ENCODE measurements around the gene DNM3.

The DNM3 gene

GRCh38 chr1:171863531-171863930 is 22.2 kb downstream of the DNM3 start:
- Histone ChIP-seq H3K36me3 (ENCODE audit: control insufficient read depth in 5 of 5, insufficient read depth in 5 of 5, low read length in 5 of 5) (no peaks in the 10 kb centered on the region), H3K4me3 (ENCODE audit: low read depth in 1 of 5, low read length in 5 of 5) (no peak overlapping the region), H3K9me3 (ENCODE audit: control insufficient read depth in 5 of 5, low read length in 5 of 5) (no peaks in the 10 kb centered on the region), H3K27me3 (ENCODE audit: control insufficient read depth in 5 of 5, insufficient read depth in 4 of 5, low read length in 5 of 5) (no peaks in the 10 kb centered on the region), H3K9ac (ENCODE audit: low read length in 5 of 5) (no peak overlapping the region), H3K27ac (ENCODE audit: low read depth, low read length) (no peak overlapping the region), H3K4me1 (ENCODE audit: control insufficient read depth in 5 of 5, insufficient read depth in 5 of 5, low read length in 5 of 5) (peaks cover 0 to 7% (median 5%) of the 10 kb centered on the region in 5 donors)

DNA sequence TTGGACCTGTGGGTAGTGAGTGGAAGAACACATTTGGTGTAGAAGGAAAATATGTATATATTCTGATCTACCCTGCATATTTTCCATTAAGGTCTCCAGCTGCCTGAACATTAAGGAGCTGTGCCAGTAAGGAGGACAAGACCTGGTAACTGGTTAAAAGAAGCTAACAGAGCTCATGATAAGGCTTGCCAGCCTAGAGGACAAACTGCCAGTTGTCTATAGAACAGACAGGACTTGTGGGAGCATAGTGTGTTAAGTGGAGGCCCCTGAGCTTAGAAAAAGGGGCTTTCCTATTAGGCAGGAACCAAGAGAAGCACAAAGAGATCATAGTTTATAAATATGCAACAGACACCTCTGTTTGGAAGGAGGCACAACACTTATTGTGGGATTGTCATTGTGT is 23.0 kb downstream of the DNM3 start:
- no peaks in the 10 kb centered on the region for H3K27me3 ChIP-seq (ENCODE audit: control insufficient read depth in 5 of 5, insufficient read depth in 4 of 5, low read length in 5 of 5)
- H3K9ac ChIP-seq (ENCODE audit: low read length in 5 of 5), result no peak overlapping the region
- no peaks in the 10 kb centered on the region for H3K36me3 ChIP-seq (ENCODE audit: control insufficient read depth in 5 of 5, insufficient read depth in 5 of 5, low read length in 5 of 5)
- H3K4me1 ChIP-seq (ENCODE audit: control insufficient read depth in 5 of 5, insufficient read depth in 5 of 5, low read length in 5 of 5), result peaks cover 0 to 12% (median 5%) of the 10 kb centered on the region in 5 donors
- no peak overlapping the region for H3K4me3 ChIP-seq (ENCODE audit: low read depth in 1 of 5, low read length in 5 of 5)
- H3K9me3 ChIP-seq (ENCODE audit: control insufficient read depth in 5 of 5, low read length in 5 of 5), result no peaks in the 10 kb centered on the region
- H3K27ac ChIP-seq (ENCODE audit: low read depth, low read length), result no peak overlapping the region

DNA sequence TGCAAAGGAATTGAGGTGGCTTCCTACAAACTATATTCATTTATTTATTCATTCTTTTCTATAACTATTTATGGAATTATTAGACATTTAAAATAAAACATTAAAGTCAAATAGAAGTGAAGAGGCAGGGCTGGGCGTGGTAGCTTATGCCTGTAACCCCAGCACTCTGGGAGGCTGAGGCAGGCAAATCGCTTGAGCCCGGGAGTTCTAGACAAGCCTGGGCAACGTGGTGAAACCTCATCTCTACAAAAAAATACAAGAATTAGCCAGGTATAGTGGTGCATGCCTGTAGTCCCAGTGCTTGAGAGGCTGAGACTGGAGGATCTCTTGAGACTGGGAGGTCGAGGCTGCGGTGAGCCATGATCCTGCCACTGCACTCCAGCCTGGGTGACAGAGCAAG is 23.8 kb downstream of the DNM3 start:
- H3K36me3 ChIP-seq (ENCODE audit: control insufficient read depth in 5 of 5, insufficient read depth in 5 of 5, low read length in 5 of 5), result no peaks in the 10 kb centered on the region
- no peak overlapping the region for H3K27ac ChIP-seq (ENCODE audit: low read depth, low read length)
- H3K4me3 ChIP-seq (ENCODE audit: low read depth in 1 of 5, low read length in 5 of 5), result no peak overlapping the region
- H3K9ac ChIP-seq (ENCODE audit: low read length in 5 of 5), result no peak overlapping the region
- H3K4me1 ChIP-seq (ENCODE audit: control insufficient read depth in 5 of 5, insufficient read depth in 5 of 5, low read length in 5 of 5), result peaks cover 0 to 12% (median 5%) of the 10 kb centered on the region in 5 donors
- H3K9me3 ChIP-seq (ENCODE audit: control insufficient read depth in 5 of 5, low read length in 5 of 5), result no peaks in the 10 kb centered on the region
- no peaks in the 10 kb centered on the region for H3K27me3 ChIP-seq (ENCODE audit: control insufficient read depth in 5 of 5, insufficient read depth in 4 of 5, low read length in 5 of 5)

DNA sequence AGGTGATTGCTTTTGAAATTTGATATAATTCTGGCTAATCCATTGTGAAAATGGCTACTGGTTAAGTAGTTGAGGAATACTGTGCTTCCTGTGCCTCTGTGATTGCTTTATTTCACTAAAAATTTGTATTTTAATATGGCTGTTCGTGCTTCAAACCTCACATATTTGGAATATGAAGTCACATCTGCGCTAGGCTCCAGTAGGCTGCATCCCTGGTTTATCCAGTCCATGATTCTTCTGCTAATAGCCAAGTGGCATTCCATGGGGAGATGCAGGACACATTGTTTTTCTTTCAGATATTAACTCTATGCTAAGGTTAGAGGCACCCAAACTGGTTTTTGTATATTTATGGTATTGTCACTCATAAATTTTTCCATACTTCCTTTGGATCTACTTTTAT is 25.9 kb downstream of the DNM3 start:
- Histone ChIP-seq H3K4me3 (ENCODE audit: low read depth in 1 of 5, low read length in 5 of 5) (no peak overlapping the region), H3K27me3 (ENCODE audit: control insufficient read depth in 5 of 5, insufficient read depth in 4 of 5, low read length in 5 of 5) (no peaks in the 10 kb centered on the region), H3K36me3 (ENCODE audit: control insufficient read depth in 5 of 5, insufficient read depth in 5 of 5, low read length in 5 of 5) (no peaks in the 10 kb centered on the region), H3K9ac (ENCODE audit: low read length in 5 of 5) (no peak overlapping the region), H3K9me3 (ENCODE audit: control insufficient read depth in 5 of 5, low read length in 5 of 5) (no peaks in the 10 kb centered on the region), H3K4me1 (ENCODE audit: control insufficient read depth in 5 of 5, insufficient read depth in 5 of 5, low read length in 5 of 5) (peaks cover 0 to 12% (median 5%) of the 10 kb centered on the region in 5 donors), H3K27ac (ENCODE audit: low read depth, low read length) (no peak overlapping the region)

DNA sequence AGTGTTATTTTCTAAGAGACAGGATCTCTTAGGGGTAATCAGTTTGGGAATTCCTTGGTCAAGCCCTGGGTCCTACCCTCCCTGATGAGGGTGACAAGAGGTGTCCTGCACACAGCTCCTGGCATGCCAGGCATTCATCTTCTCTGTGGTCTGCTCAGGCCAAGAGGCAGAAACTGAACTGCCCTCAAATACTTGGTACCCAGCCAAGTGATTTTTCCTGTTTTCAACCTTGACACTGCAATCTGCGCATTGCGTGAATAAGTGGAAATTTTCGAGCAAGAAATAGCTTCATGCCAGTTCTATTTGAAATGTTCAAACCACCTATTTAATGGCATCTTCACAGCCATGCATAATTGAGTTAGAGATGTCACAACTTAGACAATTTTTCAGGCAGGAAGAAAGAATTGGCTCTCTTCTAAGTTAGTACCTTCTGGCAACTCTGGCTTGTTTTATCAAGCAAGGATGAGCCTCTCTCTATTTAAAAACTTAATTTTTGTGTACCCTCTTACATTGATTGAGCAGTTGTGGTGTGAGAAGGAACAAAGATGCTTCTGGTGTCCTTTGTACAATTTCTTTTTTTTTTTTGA is 27.0 kb downstream of the DNM3 start:
- Histone ChIP-seq H3K4me3 (ENCODE audit: low read depth in 1 of 5, low read length in 5 of 5) (no peak overlapping the region), H3K9ac (ENCODE audit: low read length in 5 of 5) (peak overlapping the region in 1 of 5 donors; percentile 18), H3K27me3 (ENCODE audit: control insufficient read depth in 5 of 5, insufficient read depth in 4 of 5, low read length in 5 of 5) (no peaks in the 10 kb centered on the region), H3K4me1 (ENCODE audit: control insufficient read depth in 5 of 5, insufficient read depth in 5 of 5, low read length in 5 of 5) (peaks cover 0 to 12% (median 5%) of the 10 kb centered on the region in 5 donors), H3K36me3 (ENCODE audit: control insufficient read depth in 5 of 5, insufficient read depth in 5 of 5, low read length in 5 of 5) (no peaks in the 10 kb centered on the region), H3K27ac (ENCODE audit: low read depth, low read length) (no peak overlapping the region), H3K9me3 (ENCODE audit: control insufficient read depth in 5 of 5, low read length in 5 of 5) (no peaks in the 10 kb centered on the region)

- Histone ChIP-seq H3K9ac (ENCODE audit: low read length in 5 of 5) (no peak overlapping the region), H3K4me1 (ENCODE audit: control insufficient read depth in 5 of 5, insufficient read depth in 5 of 5, low read length in 5 of 5) (peaks cover 0 to 13% (median 5%) of the 10 kb centered on the region in 5 donors), H3K27ac (ENCODE audit: low read depth, low read length) (no peak overlapping the region), H3K4me3 (ENCODE audit: low read depth in 1 of 5, low read length in 5 of 5) (no peak overlapping the region), H3K9me3 (ENCODE audit: control insufficient read depth in 5 of 5, low read length in 5 of 5) (no peaks in the 10 kb centered on the region), H3K36me3 (ENCODE audit: control insufficient read depth in 5 of 5, insufficient read depth in 5 of 5, low read length in 5 of 5) (no peaks in the 10 kb centered on the region), H3K27me3 (ENCODE audit: control insufficient read depth in 5 of 5, insufficient read depth in 4 of 5, low read length in 5 of 5) (no peaks in the 10 kb centered on the region)
These were observed 27.8 kb downstream of the DNM3 start for GRCh38 chr1:171869097-171869496.

GRCh38 chr1:171871848-171872247 is 30.6 kb downstream of the DNM3 start:
- Histone ChIP-seq H3K4me1 (ENCODE audit: control insufficient read depth in 5 of 5, insufficient read depth in 5 of 5, low read length in 5 of 5) (peaks cover 0 to 13% (median 5%) of the 10 kb centered on the region in 5 donors), H3K27ac (ENCODE audit: low read depth, low read length) (no peak overlapping the region), H3K27me3 (ENCODE audit: control insufficient read depth in 5 of 5, insufficient read depth in 4 of 5, low read length in 5 of 5) (no peaks in the 10 kb centered on the region), H3K9ac (ENCODE audit: low read length in 5 of 5) (no peak overlapping the region), H3K9me3 (ENCODE audit: control insufficient read depth in 5 of 5, low read length in 5 of 5) (no peaks in the 10 kb centered on the region), H3K36me3 (ENCODE audit: control insufficient read depth in 5 of 5, insufficient read depth in 5 of 5, low read length in 5 of 5) (no peaks in the 10 kb centered on the region), H3K4me3 (ENCODE audit: low read depth in 1 of 5, low read length in 5 of 5) (no peak overlapping the region)

DNA sequence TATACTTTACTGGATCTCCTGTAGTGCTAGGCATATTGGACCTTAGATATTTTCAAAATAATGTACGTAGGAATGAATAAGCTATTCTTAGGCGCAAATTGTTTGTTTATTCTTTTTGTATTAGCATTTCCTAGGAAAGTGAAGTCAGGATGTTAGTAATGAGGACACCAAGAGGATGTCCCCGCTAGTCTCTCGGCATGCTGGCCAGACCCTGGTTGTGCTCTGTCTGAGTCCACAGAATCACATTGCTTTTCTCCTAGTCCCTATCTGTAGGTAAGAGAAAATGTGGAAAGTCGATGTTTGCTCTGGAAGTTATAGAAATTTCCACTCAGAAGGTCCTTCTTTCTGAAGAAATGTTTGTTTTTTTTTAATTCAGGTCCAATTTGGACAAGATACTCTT is 31.1 kb downstream of the DNM3 start:
- H3K27ac ChIP-seq (ENCODE audit: low read depth, low read length), result no peak overlapping the region
- no peaks in the 10 kb centered on the region for H3K9me3 ChIP-seq (ENCODE audit: control insufficient read depth in 5 of 5, low read length in 5 of 5)
- H3K9ac ChIP-seq (ENCODE audit: low read length in 5 of 5), result no peak overlapping the region
- no peak overlapping the region for H3K4me3 ChIP-seq (ENCODE audit: low read depth in 1 of 5, low read length in 5 of 5)
- peaks cover 0 to 13% (median 5%) of the 10 kb centered on the region in 5 donors for H3K4me1 ChIP-seq (ENCODE audit: control insufficient read depth in 5 of 5, insufficient read depth in 5 of 5, low read length in 5 of 5)
- no peaks in the 10 kb centered on the region for H3K36me3 ChIP-seq (ENCODE audit: control insufficient read depth in 5 of 5, insufficient read depth in 5 of 5, low read length in 5 of 5)
- H3K27me3 ChIP-seq (ENCODE audit: control insufficient read depth in 5 of 5, insufficient read depth in 4 of 5, low read length in 5 of 5), result no peaks in the 10 kb centered on the region

GRCh38 chr1:171873664-171874063 is 32.4 kb downstream of the DNM3 start:
- Histone ChIP-seq H3K9me3 (ENCODE audit: control insufficient read depth in 5 of 5, low read length in 5 of 5) (no peaks in the 10 kb centered on the region), H3K4me1 (ENCODE audit: control insufficient read depth in 5 of 5, insufficient read depth in 5 of 5, low read length in 5 of 5) (peaks cover 0 to 6% (median 0%) of the 10 kb centered on the region in 5 donors), H3K27ac (ENCODE audit: low read depth, low read length) (no peak overlapping the region), H3K9ac (ENCODE audit: low read length in 5 of 5) (no peak overlapping the region), H3K27me3 (ENCODE audit: control insufficient read depth in 5 of 5, insufficient read depth in 4 of 5, low read length in 5 of 5) (no peaks in the 10 kb centered on the region), H3K4me3 (ENCODE audit: low read depth in 1 of 5, low read length in 5 of 5) (no peak overlapping the region), H3K36me3 (ENCODE audit: control insufficient read depth in 5 of 5, insufficient read depth in 5 of 5, low read length in 5 of 5) (no peaks in the 10 kb centered on the region)

DNA sequence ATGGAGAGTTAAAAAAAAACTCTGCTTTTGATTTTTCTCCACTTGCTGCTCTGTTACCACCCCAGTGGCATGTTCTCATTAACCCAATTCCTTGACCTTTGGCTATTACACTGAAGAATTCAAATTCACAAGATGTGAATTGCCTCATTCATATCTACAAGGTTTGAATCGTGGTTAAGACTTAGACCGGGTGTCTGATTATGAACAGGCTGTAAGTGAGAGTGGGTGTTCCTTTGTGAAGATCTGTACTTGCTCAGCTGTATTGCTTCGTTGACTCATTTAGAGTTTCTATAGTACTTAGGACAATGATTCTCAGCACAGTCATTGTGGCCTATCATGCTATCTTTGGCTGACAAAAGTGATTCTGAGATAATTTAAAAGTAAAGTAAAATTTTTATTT is 36.4 kb downstream of the DNM3 start:
- Histone ChIP-seq H3K4me1 (ENCODE audit: control insufficient read depth in 5 of 5, insufficient read depth in 5 of 5, low read length in 5 of 5) (peaks cover 0 to 4% (median 0%) of the 10 kb centered on the region in 5 donors), H3K4me3 (ENCODE audit: low read depth in 1 of 5, low read length in 5 of 5) (no peak overlapping the region), H3K27me3 (ENCODE audit: control insufficient read depth in 5 of 5, insufficient read depth in 4 of 5, low read length in 5 of 5) (no peaks in the 10 kb centered on the region), H3K36me3 (ENCODE audit: control insufficient read depth in 5 of 5, insufficient read depth in 5 of 5, low read length in 5 of 5) (no peaks in the 10 kb centered on the region), H3K9me3 (ENCODE audit: control insufficient read depth in 5 of 5, low read length in 5 of 5) (no peaks in the 10 kb centered on the region), H3K27ac (ENCODE audit: low read depth, low read length) (no peak overlapping the region), H3K9ac (ENCODE audit: low read length in 5 of 5) (no peak overlapping the region)
